HEK293T (cell line): ENCODE data around the gene COPS2.
"Not testable (repeated sequence)": the region's sequence is repeated elsewhere in the genome, so short reads cannot be mapped to it uniquely, and the experiment has no call there.

Experiments used
- CTCF ChIA-PET: fragments of 350-600 bp; formaldehyde crosslinking; extraction: SDS; loops from one replicate; lab custom pipeline; 2021; ENCODE audit warnings: antibody characterized with exemption, inconsistent platforms; lab: Yijun Ruan, JAX
- POLR2A ChIA-PET: fragments of 350-600 bp; formaldehyde crosslinking; extraction: SDS; loops from one replicate; lab custom pipeline; 2020; ENCODE audit warnings: antibody characterized with exemption, inconsistent platforms; lab: Yijun Ruan, JAX
- DNase-seq: peaks from one replicate; pipeline ENCODE4 v3.0.0; 2012; ENCODE audit warnings: mixed read lengths; ENCODE audit errors: extremely low spot score
- ARNT ChIP-seq: fragments of 450-650 bp; IDR thresholded peaks from 2 replicates; pipeline ENCODE4 v1.6.1; 2017; ENCODE audit warnings: mild to moderate bottlenecking
- BHLHE40 ChIP-seq: fragments of 450-650 bp; IDR thresholded peaks from 2 replicates; pipeline ENCODE4 v1.6.1; 2016; ENCODE audit warnings: mild to moderate bottlenecking, moderate library complexity, borderline replicate concordance
- CTBP1 ChIP-seq: fragments of 450-650 bp; IDR thresholded peaks from 2 replicates; pipeline ENCODE4 v1.6.1; 2016; ENCODE audit warnings: borderline replicate concordance
- ELF4 ChIP-seq: fragments of 450-650 bp; IDR thresholded peaks from 2 replicates; pipeline ENCODE4 v1.6.1; 2017; ENCODE audit warnings: antibody characterized with exemption
- FOXA1 ChIP-seq: fragments of 450-650 bp; IDR thresholded peaks from 2 replicates; pipeline ENCODE4 v1.6.1; 2016; ENCODE audit warnings: mild to moderate bottlenecking
- FOXK2 ChIP-seq: fragments of 450-650 bp; IDR thresholded peaks from 2 replicates; pipeline ENCODE4 v1.6.1; 2016; ENCODE audit warnings: mild to moderate bottlenecking
- FOXM1 ChIP-seq: fragments of 450-650 bp; IDR thresholded peaks from 2 replicates; pipeline ENCODE4 v1.6.1; 2017; ENCODE audit warnings: mild to moderate bottlenecking, borderline replicate concordance
- HDGF ChIP-seq: fragments of 450-650 bp; IDR thresholded peaks from 2 replicates; pipeline ENCODE4 v1.6.1; 2017; ENCODE audit warnings: antibody characterized with exemption, borderline replicate concordance
- L3MBTL2 ChIP-seq: fragments of 450-650 bp; conservative IDR thresholded peaks from 2 replicates; pipeline ENCODE4 v1.6.1; 2016; ENCODE audit warnings: mild to moderate bottlenecking
- LEF1 ChIP-seq: fragments of 450-650 bp; IDR thresholded peaks from 2 replicates; pipeline ENCODE4 v1.6.1; 2017; ENCODE audit warnings: mild to moderate bottlenecking, borderline replicate concordance
- NFRKB ChIP-seq: fragments of 450-650 bp; IDR thresholded peaks from 2 replicates; pipeline ENCODE4 v1.6.1; 2016; ENCODE audit warnings: mild to moderate bottlenecking, moderate library complexity
- PKNOX1 ChIP-seq: fragments of 450-650 bp; IDR thresholded peaks from 2 replicates; pipeline ENCODE4 v1.6.1; 2016
- SP1 ChIP-seq: fragments of 450-650 bp; IDR thresholded peaks from 2 replicates; pipeline ENCODE4 v1.6.1; 2017
- SUZ12 ChIP-seq: fragments of 450-650 bp; IDR thresholded peaks from 2 replicates; pipeline ENCODE4 v1.6.1; 2016; ENCODE audit warnings: mild to moderate bottlenecking
- TARDBP ChIP-seq: fragments of 450-650 bp; IDR thresholded peaks from 2 replicates; pipeline ENCODE4 v1.6.1; 2016
- ZNF384 ChIP-seq: fragments of 450-650 bp; IDR thresholded peaks from 2 replicates; pipeline ENCODE4 v1.6.1; 2016

Gene COPS2

GRCh38 chr15:49084285-49084570 lies 71.2 kb downstream of the COPS2 start:
- ChIA-PET CTCF (no interaction called here), POLR2A (no interaction called here)
- TF ChIP-seq LEF1 (no peak), SP1 (no peak), SUZ12 (no peak), BHLHE40 (no peak), PKNOX1 (no peak), L3MBTL2 (no peak), FOXM1 (no peak), TARDBP (no peak), CTBP1 (no peak), ZNF384 (no peak), HDGF (no peak), NFRKB (no peak), FOXA1 (no peak), ARNT (no peak), ELF4 (no peak), FOXK2 (no peak)
- DNase-seq: no peak

GRCh38 chr15:49083401-49084284 lies 71.8 kb downstream of the COPS2 start:
- no peak for DNase-seq
- ChIA-PET CTCF (no interaction called here), POLR2A (no interaction called here)
- TF ChIP-seq FOXA1: no peak
- TF ChIP-seq PKNOX1: no peak
- no peak for TF ChIP-seq FOXK2
- TF ChIP-seq SP1: no peak
- TF ChIP-seq NFRKB: no peak
- no peak for TF ChIP-seq LEF1
- no peak for TF ChIP-seq CTBP1
- TF ChIP-seq ARNT: no peak

- ChIA-PET CTCF (no interaction called here), POLR2A (no interaction called here)
- DNase-seq: no peak
- TF ChIP-seq FOXM1: no peak
- no peak for TF ChIP-seq NFRKB
- TF ChIP-seq BHLHE40: no peak
- no peak for TF ChIP-seq SP1
- no peak for TF ChIP-seq LEF1
- no peak for TF ChIP-seq ZNF384
- no peak for TF ChIP-seq HDGF
- no peak for TF ChIP-seq ARNT
- TF ChIP-seq FOXK2: no peak
- no peak for TF ChIP-seq PKNOX1
- no peak for TF ChIP-seq TARDBP
Observed at GRCh38 chr15:49082960-49083359, 72.4 kb downstream of the COPS2 start.

- CTCF ChIA-PET: no interaction called here
- POLR2A ChIA-PET: no interaction called here
- TF ChIP-seq SP1 (no peak), L3MBTL2 (0 out of 2 replicates have a peak, but pooled peaks have one; percentile 28), ARNT (no peak), LEF1 (no peak), TARDBP (no peak), BHLHE40 (no peak), ELF4 (no peak)
- no peak for DNase-seq
Observed at GRCh38 chr15:49079340-49080039, 75.9 kb downstream of the COPS2 start.

- TF ChIP-seq ELF4 (no peak), CTBP1 (no peak), LEF1 (no peak), FOXK2 (no peak)
- POLR2A ChIA-PET: no interaction called here
- DNase-seq: no peak
- CTCF ChIA-PET: no interaction called here
Observed at GRCh38 chr15:49075881-49076280, 79.5 kb downstream of the COPS2 start.

GRCh38 chr15:49074589-49075287 lies 80.7 kb downstream of the COPS2 start:
- POLR2A ChIA-PET, CTCF ChIA-PET, DNase-seq: not testable (repeated sequence)
